Karpas-422 (cell line): ENCODE measurements around the gene NCR2. TPM values are rescaled to one million over a fixed set of nuclear protein-coding genes. Genes with fewer than 3 reads are reported as not detected.
A peak's percentile ranks its signal among the peaks of the same experiment; 100 is the strongest.

Source experiments
- DNase-seq: peaks from one replicate; pipeline ENCODE4 v3.0.0-alpha.2; 2015
- H2AFZ ChIP-seq: fragments of 200-600 bp; sonication (generic); 2 replicates; pipeline ENCODE4 v1.6.1; 2014; ENCODE audit warnings: antibody characterized with exemption, low read length, mixed read lengths
- H3K27ac ChIP-seq: fragments of 200-600 bp; sonication (generic); 2 replicates; pipeline ENCODE4 v1.5.1; 2014; ENCODE audit warnings: mild to moderate bottlenecking, low read length, moderate library complexity
- H3K27me3 ChIP-seq: fragments of 200-600 bp; sonication (generic); 2 replicates; pipeline ENCODE4 v1.6.1; 2014; ENCODE audit warnings: low read length, mixed read lengths
- H3K36me3 ChIP-seq: fragments of 200-600 bp; sonication (generic); 2 replicates; pipeline ENCODE4 v1.6.1; 2014; ENCODE audit warnings: low read length, mixed read lengths; ENCODE audit not compliant: insufficient read depth
- H3K4me1 ChIP-seq: fragments of 200-600 bp; sonication (generic); 2 replicates; pipeline ENCODE4 v1.6.1; 2014; ENCODE audit warnings: mild to moderate bottlenecking, low read length, mixed read lengths
- H3K4me2 ChIP-seq: fragments of 200-600 bp; sonication (generic); 2 replicates; pipeline ENCODE4 v1.6.1; 2014; ENCODE audit warnings: low read length, low read depth, mild to moderate bottlenecking; ENCODE audit not compliant: poor library complexity, severe bottlenecking
- H3K4me3 ChIP-seq: fragments of 200-600 bp; sonication (generic); 2 replicates; pipeline ENCODE4 v1.5.1; 2014; ENCODE audit warnings: mild to moderate bottlenecking, antibody characterized with exemption, low read length, mixed read lengths
- H3K79me2 ChIP-seq: fragments of 200-600 bp; sonication (generic); 2 replicates; pipeline ENCODE4 v1.6.1; 2014; ENCODE audit warnings: mild to moderate bottlenecking, low read length, mixed read lengths
- H3K9ac ChIP-seq: fragments of 200-600 bp; sonication (generic); 2 replicates; pipeline ENCODE4 v1.6.0; 2014; ENCODE audit warnings: low read length
- H3K9me2 ChIP-seq: fragments of 200-600 bp; sonication (generic), shearing (Covaris generic); replicated peaks from 2 replicates; pipeline ENCODE4 v1.6.0; 2014; ENCODE audit warnings: mild to moderate bottlenecking, low read length, moderate library complexity; ENCODE audit not compliant: insufficient read depth
- H3K9me3 ChIP-seq: fragments of 300-700, 200-600 bp; sonication (generic); 2 replicates; pipeline ENCODE4 v1.6.1; 2014; ENCODE audit warnings: low read length, mixed read lengths
- H4K20me1 ChIP-seq: fragments of 200-600 bp; sonication (generic); 2 replicates; pipeline ENCODE4 v1.6.1; 2014; ENCODE audit warnings: mild to moderate bottlenecking, antibody characterized with exemption, low read length, low read depth; ENCODE audit not compliant: insufficient read depth
- total RNA-seq: library from RNA; depleted of rRNA; stranded (reverse); fragments of >200 nt; shearing (Covaris generic); gene quantifications from 2 replicates; pipeline ENCODE4 v1.2.3, GENCODE V29; 2014; ENCODE audit warnings: low replicate concordance

Gene NCR2
- total RNA-seq, 1 experiment from 2014 or later: not detected

- no peak overlapping the region for H3K4me2 ChIP-seq
- H3K4me1 ChIP-seq: no peaks in the 10 kb centered on the region
- H3K79me2 ChIP-seq: no peaks in the 10 kb centered on the region
- H4K20me1 ChIP-seq: no peaks in the 10 kb centered on the region
- no peak overlapping the region for H2AFZ ChIP-seq
- no peaks in the 10 kb centered on the region for H3K9me2 ChIP-seq
- H3K9ac ChIP-seq: no peak overlapping the region
- no peak for DNase-seq
- no peaks in the 10 kb centered on the region for H3K36me3 ChIP-seq
- H3K27ac ChIP-seq: no peak overlapping the region
- no peak overlapping the region for H3K4me3 ChIP-seq
- no peaks in the 10 kb centered on the region for H3K9me3 ChIP-seq
- H3K27me3 ChIP-seq: 0 out of 2 replicates have a peak, but pooled peaks cover 2% of the 10 kb centered on the region
Measured at GRCh38 chr6:41358503-41358902, 23.1 kb downstream of the NCR2 start.

GRCh38 chr6:41359617-41360313 lies 24.4 kb downstream of the NCR2 start:
- Histone ChIP-seq H4K20me1 (no peaks in the 10 kb centered on the region), H3K27me3 (0 out of 2 replicates have a peak, but pooled peaks cover 2% of the 10 kb centered on the region), H3K79me2 (no peaks in the 10 kb centered on the region), H3K4me1 (no peaks in the 10 kb centered on the region), H3K36me3 (no peaks in the 10 kb centered on the region), H3K9me2 (no peaks in the 10 kb centered on the region), H3K9ac (no peak overlapping the region), H3K4me3 (no peak overlapping the region), H3K4me2 (no peak overlapping the region), H3K27ac (no peak overlapping the region), H3K9me3 (no peaks in the 10 kb centered on the region), H2AFZ (no peak overlapping the region)
- DNase-seq: no peak

GRCh38 chr6:41360314-41360685 lies 24.9 kb downstream of the NCR2 start:
- H3K4me2 ChIP-seq: no peak overlapping the region
- no peak overlapping the region for H2AFZ ChIP-seq
- no peak for DNase-seq
- H3K36me3 ChIP-seq: no peaks in the 10 kb centered on the region
- no peak overlapping the region for H3K27ac ChIP-seq
- H3K27me3 ChIP-seq: 0 out of 2 replicates have a peak, but pooled peaks cover 2% of the 10 kb centered on the region
- no peaks in the 10 kb centered on the region for H4K20me1 ChIP-seq
- H3K79me2 ChIP-seq: no peaks in the 10 kb centered on the region
- no peak overlapping the region for H3K4me3 ChIP-seq
- H3K9ac ChIP-seq: no peak overlapping the region
- no peaks in the 10 kb centered on the region for H3K4me1 ChIP-seq
- no peaks in the 10 kb centered on the region for H3K9me2 ChIP-seq
- H3K9me3 ChIP-seq: no peaks in the 10 kb centered on the region

GRCh38 chr6:41366150-41366549 lies 30.7 kb downstream of the NCR2 start:
- no peak overlapping the region for H3K4me3 ChIP-seq
- no peaks in the 10 kb centered on the region for H3K79me2 ChIP-seq
- H3K27me3 ChIP-seq: no peaks in the 10 kb centered on the region
- H3K9me2 ChIP-seq: no peaks in the 10 kb centered on the region
- no peak overlapping the region for H2AFZ ChIP-seq
- no peak overlapping the region for H3K27ac ChIP-seq
- no peak overlapping the region for H3K4me2 ChIP-seq
- H3K4me1 ChIP-seq: no peaks in the 10 kb centered on the region
- no peaks in the 10 kb centered on the region for H4K20me1 ChIP-seq
- H3K9me3 ChIP-seq: no peaks in the 10 kb centered on the region
- DNase-seq: no peak
- H3K36me3 ChIP-seq: no peaks in the 10 kb centered on the region
- no peak overlapping the region for H3K9ac ChIP-seq

GRCh38 chr6:41367061-41367460 lies 31.7 kb downstream of the NCR2 start:
- H3K4me1 ChIP-seq: no peaks in the 10 kb centered on the region
- H3K9me2 ChIP-seq: no peaks in the 10 kb centered on the region
- no peaks in the 10 kb centered on the region for H3K79me2 ChIP-seq
- H3K27ac ChIP-seq: no peak overlapping the region
- H3K27me3 ChIP-seq: no peaks in the 10 kb centered on the region
- no peaks in the 10 kb centered on the region for H3K36me3 ChIP-seq
- H3K9ac ChIP-seq: no peak overlapping the region
- no peaks in the 10 kb centered on the region for H3K9me3 ChIP-seq
- no peak overlapping the region for H2AFZ ChIP-seq
- H3K4me3 ChIP-seq: no peak overlapping the region
- DNase-seq: no peak
- H3K4me2 ChIP-seq: no peak overlapping the region
- H4K20me1 ChIP-seq: no peaks in the 10 kb centered on the region

- peak; percentile 46 for DNase-seq
Measured at GRCh38 chr6:41367700-41368099, 32.3 kb downstream of the NCR2 start.

GRCh38 chr6:41370488-41371111 lies 35.2 kb downstream of the NCR2 start:
- Histone ChIP-seq H3K9me2 (no peaks in the 10 kb centered on the region), H2AFZ (no peak overlapping the region), H3K4me1 (no peaks in the 10 kb centered on the region), H3K27ac (no peak overlapping the region), H3K9me3 (no peaks in the 10 kb centered on the region), H4K20me1 (no peaks in the 10 kb centered on the region), H3K27me3 (no peaks in the 10 kb centered on the region), H3K4me2 (no peak overlapping the region), H3K79me2 (no peaks in the 10 kb centered on the region), H3K9ac (no peak overlapping the region), H3K4me3 (no peak overlapping the region), H3K36me3 (no peaks in the 10 kb centered on the region)
- DNase-seq: no peak

More at GRCh38 chr6:41367700-41368099, 32.3 kb downstream of the NCR2 start:
- Histone ChIP-seq H3K9me3 (no peaks in the 10 kb centered on the region), H3K4me1 (no peaks in the 10 kb centered on the region), H3K9me2 (no peaks in the 10 kb centered on the region), H2AFZ (no peak overlapping the region), H3K27me3 (no peaks in the 10 kb centered on the region), H3K79me2 (no peaks in the 10 kb centered on the region), H3K36me3 (no peaks in the 10 kb centered on the region), H3K4me2 (no peak overlapping the region), H3K27ac (no peak overlapping the region), H3K4me3 (no peak overlapping the region), H4K20me1 (no peaks in the 10 kb centered on the region), H3K9ac (no peak overlapping the region)

- no peaks in the 10 kb centered on the region for H3K27me3 ChIP-seq
- H3K27ac ChIP-seq: no peak overlapping the region
- H4K20me1 ChIP-seq: no peaks in the 10 kb centered on the region
- no peaks in the 10 kb centered on the region for H3K36me3 ChIP-seq
- H3K79me2 ChIP-seq: no peaks in the 10 kb centered on the region
- DNase-seq: no peak
- no peak overlapping the region for H3K4me3 ChIP-seq
- H3K9me3 ChIP-seq: no peaks in the 10 kb centered on the region
- no peak overlapping the region for H3K9ac ChIP-seq
- no peaks in the 10 kb centered on the region for H3K9me2 ChIP-seq
- H3K4me1 ChIP-seq: no peaks in the 10 kb centered on the region
- no peak overlapping the region for H3K4me2 ChIP-seq
- H2AFZ ChIP-seq: no peak overlapping the region
Measured at GRCh38 chr6:41371461-41371991, 36.1 kb downstream of the NCR2 start.
